K562 (cell line): Measurements from ENCODE around the gene MDP1. TPM values are rescaled to one million over a fixed set of nuclear protein-coding genes. Genes with fewer than 3 reads are reported as not detected.

Experiments used
- ATAC-seq: fragments of 200-7000 bp; cut with Tn5 transposase; 3 replicates; pipeline ENCODE4 v1.9.1; 2020; ENCODE audit warnings: moderate library complexity
- BruUV-seq: library from RNA; stranded (reverse); fragments of 400-500 nt; replicated peaks from 2 replicates; lab custom pipeline; 2021; lab: Mats Ljungman, UMichigan
- CTCF ChIA-PET: fragments of 300-600 bp; formaldehyde crosslinking; extraction: SDS; loops from one replicate; lab custom pipeline; 2021; ENCODE audit warnings: low intra/inter-chr PET ratio; lab: Yijun Ruan, JAX
- POLR2A ChIA-PET: fragments of 300-600, 350-650 bp; sonication (Branson Sonifier 250); formaldehyde crosslinking; extraction: SDS; loops from one replicate; lab custom pipeline; 2021; ENCODE audit warnings: antibody characterized with exemption, inconsistent platforms; lab: Yijun Ruan, JAX
- DNase-seq, 4 experiments: peaks; one replicate each; pipeline versions ENCODE4 v3.0.0 to v3.0.0-alpha.2; 2011 to 2018; ENCODE audit warnings: low spot score in 3 of 4, mixed read lengths in 3 of 4; ENCODE audit errors: extremely low read depth in 1 of 4
- FAIRE-seq: peaks from 2 replicates; lab custom pipeline; 2011; peaks lifted over from hg19 to GRCh38; lab: Jason Lieb, UNC
- H2AFZ ChIP-seq: 2 replicates; pipeline ENCODE4 v1.6.0; 2011; ENCODE audit warnings: low read depth, low read length, control low read depth, inconsistent platforms
- H3K27ac ChIP-seq: fragments of 200-600 bp; 3 replicates; pipeline ENCODE4 v1.8.0; 2011; ENCODE audit warnings: low read depth, mild to moderate bottlenecking, control low read depth, inconsistent platforms, low read length, moderate library complexity, mixed read lengths; ENCODE audit errors: extremely low read depth
- H3K27me3 ChIP-seq, 2 experiments: fragments of 300-600 bp in 1 of 2; 2 replicates in 1 of 2; 3 replicates in 1 of 2; pipeline versions ENCODE4 v1.6.0 to v1.8.0; 2011; ENCODE audit warnings: inconsistent platforms in 2 of 2, low read length in 2 of 2, mild to moderate bottlenecking in 1 of 2, mixed read lengths in 1 of 2, moderate library complexity in 1 of 2; ENCODE audit not compliant: control insufficient read depth in 2 of 2, insufficient read depth in 2 of 2
- H3K36me3 ChIP-seq: fragments of 300-600 bp; 3 replicates; pipeline ENCODE4 v1.8.0; 2011; ENCODE audit warnings: mild to moderate bottlenecking, low read length, inconsistent platforms; ENCODE audit not compliant: control insufficient read depth, insufficient read depth
- H3K4me1 ChIP-seq, 2 experiments: fragments of 200-600 bp in 1 of 2; replicated peaks in 1 of 2; 2 replicates in 1 of 2; 3 replicates in 1 of 2; pipeline versions ENCODE4 v1.5.1 to v1.8.0; 2011; ENCODE audit warnings: inconsistent platforms in 2 of 2, low read length in 2 of 2, mild to moderate bottlenecking in 1 of 2, mixed read lengths in 1 of 2, moderate library complexity in 1 of 2; ENCODE audit not compliant: control insufficient read depth in 2 of 2, insufficient read depth in 2 of 2
- H3K4me2 ChIP-seq: 2 replicates; pipeline ENCODE4 v1.6.1; 2011; ENCODE audit warnings: low read length, control low read depth, inconsistent platforms, mixed read lengths; ENCODE audit not compliant: insufficient read depth
- H3K4me3 ChIP-seq: fragments of 200-600 bp; sonication (generic), shearing (Covaris generic); 2 replicates; pipeline ENCODE4 v1.5.1; 2016; ENCODE audit warnings: control low read depth, inconsistent platforms
- H3K79me2 ChIP-seq: fragments of 200-600 bp; 3 replicates; pipeline ENCODE4 v1.8.0; 2011; ENCODE audit warnings: low read length, inconsistent platforms; ENCODE audit not compliant: control insufficient read depth, insufficient read depth
- H3K9ac ChIP-seq, 2 experiments: 2 replicates each; pipeline versions ENCODE4 v1.6.0 to v1.6.1; 2011; ENCODE audit warnings: low read depth in 2 of 2, low read length in 2 of 2, control low read depth in 1 of 2, inconsistent platforms in 1 of 2, mild to moderate bottlenecking in 1 of 2, mixed read lengths in 1 of 2; ENCODE audit not compliant: insufficient read depth in 1 of 2
- H3K9me1 ChIP-seq: one replicate; pipeline ENCODE4 v1.6.0; 2011; ENCODE audit warnings: inconsistent platforms, mild to moderate bottlenecking, low read length, moderate library complexity; ENCODE audit not compliant: control insufficient read depth, insufficient read depth
- H3K9me3 ChIP-seq: replicated peaks from 2 replicates; pipeline ENCODE4 v1.5.1; 2011; ENCODE audit warnings: low read depth, low read length, inconsistent platforms; ENCODE audit not compliant: control insufficient read depth, insufficient read depth
- H4K20me1 ChIP-seq: replicated peaks from 2 replicates; pipeline ENCODE4 v1.6.1; 2011; ENCODE audit warnings: low read length, inconsistent platforms, mixed read lengths; ENCODE audit not compliant: control insufficient read depth, insufficient read depth
- ASH1L ChIP-seq: fragments of 450-650 bp; IDR thresholded peaks from 2 replicates; pipeline ENCODE4 v1.6.1; 2018; ENCODE audit warnings: borderline replicate concordance, mild to moderate bottlenecking, low read depth; ENCODE audit not compliant: partially characterized antibody
- ELF4 ChIP-seq: fragments of 450-650 bp; formaldehyde crosslinking; IDR thresholded peaks from 2 replicates; pipeline ENCODE4 v1.4.0; 2022; ENCODE audit warnings: missing genetic modification characterization
- NCOA6 ChIP-seq: fragments of 450-650 bp; IDR thresholded peaks from 2 replicates; pipeline ENCODE4 v1.6.1; 2017; ENCODE audit warnings: mild to moderate bottlenecking
- PHB ChIP-seq: fragments of 250-450 bp; sonication (Bioruptor Pico); IDR thresholded peaks from 2 replicates; pipeline ENCODE4 v1.5.0; 2021
- SIX5 ChIP-seq, 2 experiments: IDR thresholded peaks; 2 replicates each; pipeline ENCODE4 v1.6.1; 2011; ENCODE audit warnings: low read length in 2 of 2, borderline replicate concordance in 1 of 2, low read depth in 1 of 2, mild to moderate bottlenecking in 1 of 2, moderate library complexity in 1 of 2; ENCODE audit not compliant: insufficient read depth in 1 of 2
- WGBS: fragments of 100-300 bp; shearing (Covaris generic); methylation state at CpG from one replicate; pipeline ENCODE4 v1.1.6; 2016; ENCODE audit warnings: low coverage, mixed read lengths; ENCODE audit not compliant: insufficient coverage; ENCODE audit errors: missing lambda C conversion rate; 5-methylcytosine and 5-hydroxymethylcytosine counted together
- in situ Hi-C: fragments of 300-500 bp; cut with MboI; formaldehyde crosslinking; loops from 4 replicates; pipeline ENCODE4 v1.15.0; 2018; ENCODE audit warnings: inconsistent platforms, mixed read lengths
- intact Hi-C: fragments of 100-400 bp; cut with micrococcal nuclease; formaldehyde crosslinking; loops from 2 replicates; pipeline ENCODE4 v1.14.2; 2022
- polyA plus RNA-seq, 8 experiments: library from polyadenylated mRNA; depleted of rRNA in 4 of 8; stranded (reverse) in 5 of 8; unstranded in 3 of 8; fragments of >200 nt; fragmentation: Nextera tagmentation in 2 of 8; fragmentation: Illumina TruSeq in 1 of 8; extraction: Ambion mirVana in 2 of 8; extraction: Trizol in 1 of 8; gene quantifications; 2 replicates each; pipeline versions ENCODE4 v1.2.1 to v1.2.3, GENCODE V29; 2011 to 2014; ENCODE audit warnings: inconsistent platforms in 1 of 8, missing spikeins in 1 of 8
- total RNA-seq, 7 experiments: library from RNA; depleted of rRNA in 6 of 7; stranded (reverse); fragments of >200 nt in 6 of 7; fragmentation: Illumina TruSeq in 2 of 7; extraction: Trizol in 2 of 7; gene quantifications; 2 replicates each; pipeline versions ENCODE4 v1.2.1 to v1.2.3, GENCODE V29; 2011 to 2021; ENCODE audit warnings: low replicate concordance in 1 of 7
- TF ChIP-seq, protein P1 (sequence below): fragments of 450-650 bp; IDR thresholded peaks from 2 replicates; pipeline ENCODE4 v1.6.1; 2016; ENCODE audit warnings: mild to moderate bottlenecking, moderate library complexity
- TF ChIP-seq, protein P2 (sequence below): sonication (generic); formaldehyde crosslinking; IDR thresholded peaks from 2 replicates; pipeline ENCODE4 v1.8.0; 2022; ENCODE audit warnings: mild to moderate bottlenecking, missing genetic modification reagents, borderline replicate concordance

The MDP1 gene
- total and polyA plus RNA-seq, 9 of the 15 experiments (the other 6 are each of a cell fraction or from before 2014, with no cell fraction given), result 2.7 to 29.6 (median 11.0) TPM

DNA sequence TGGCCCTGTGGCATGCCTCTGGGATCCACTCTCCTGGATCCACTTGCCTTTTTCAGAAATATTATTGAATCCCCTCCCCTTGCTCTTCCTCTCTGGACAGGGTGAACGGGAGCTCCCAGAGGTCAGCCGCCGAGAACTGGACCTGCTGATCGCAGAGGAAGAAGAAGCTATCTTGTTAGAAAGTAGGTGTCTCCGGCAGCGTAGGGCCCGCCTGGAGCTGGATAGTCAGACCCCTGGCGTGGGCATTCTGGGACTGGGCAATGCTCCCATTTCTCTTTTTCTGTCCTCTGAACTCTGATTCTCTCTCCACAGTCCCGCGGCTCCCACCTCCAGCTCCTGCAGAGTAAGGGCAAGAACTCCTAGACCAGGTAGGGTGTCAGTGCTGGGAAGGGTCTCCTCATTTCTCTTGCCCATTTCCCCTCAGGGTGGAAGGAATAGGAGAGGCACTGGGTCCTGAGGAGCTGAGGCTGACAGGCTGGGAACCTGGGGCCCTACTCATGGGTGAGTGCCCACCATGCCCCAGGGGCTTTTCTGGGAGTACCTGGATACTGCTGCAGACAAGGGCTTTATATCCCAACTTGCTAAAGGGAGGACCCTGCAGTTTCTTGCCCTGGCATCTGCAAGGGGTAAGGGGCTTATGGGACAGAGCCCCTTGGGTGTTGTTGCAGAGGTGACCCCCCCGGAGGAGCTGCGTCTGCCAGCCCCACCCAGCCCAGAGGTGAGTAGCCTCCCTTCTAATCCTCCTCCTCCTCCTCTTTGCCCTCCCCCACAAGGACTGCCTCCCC, 38.6 kb downstream of the MDP1 start:
- DNase-seq (no peak), FAIRE-seq (no peak), ATAC-seq (no peak; the same call in 2 of the 3 replicates)
- Histone ChIP-seq H4K20me1 (no peaks in the 10 kb centered on the region), H3K4me1 (no peaks in the 10 kb centered on the region; a peak in 2 of 5 replicates), H3K36me3 (peaks cover 37% of the 10 kb centered on the region; the same call in 2 of the 3 replicates), H3K27ac (no peak overlapping the region), H3K9me1 (no peaks in the 10 kb centered on the region), H3K9ac (0 out of 4 replicates have a peak overlapping the region, but pooled peaks of 1 of the 2 experiments have one; percentile 31), H3K79me2 (no peaks in the 10 kb centered on the region), H3K9me3 (no peaks in the 10 kb centered on the region), H2AFZ (no peak overlapping the region), H3K27me3 (no peaks in the 10 kb centered on the region), H3K4me2 (no peak overlapping the region), H3K4me3 (no peak overlapping the region)
- ChIA-PET CTCF (no interaction called here), POLR2A (no interaction called here)
- in situ Hi-C loops, result no loop called here
- intact Hi-C loops, result no loop called here
- 73% methylated on average over 11 of the region's 12 CpGs for WGBS
- no TSS peak for BruUV-seq
- TF ChIP-seq ASH1L (no peak), NCOA6 (no peak), SIX5 (IDR thresholded peaks at IDR 0.05; ENCODE audit: borderline replicate concordance in 1 of 2, insufficient read depth in 1 of 2, low read depth in 1 of 2, low read length in 2 of 2) (no peak), ELF4 (CRISPR knock-in tag) (no peak), PHB (CRISPR knock-in tag) (no peak)
- TF ChIP-seq, protein P1, sequence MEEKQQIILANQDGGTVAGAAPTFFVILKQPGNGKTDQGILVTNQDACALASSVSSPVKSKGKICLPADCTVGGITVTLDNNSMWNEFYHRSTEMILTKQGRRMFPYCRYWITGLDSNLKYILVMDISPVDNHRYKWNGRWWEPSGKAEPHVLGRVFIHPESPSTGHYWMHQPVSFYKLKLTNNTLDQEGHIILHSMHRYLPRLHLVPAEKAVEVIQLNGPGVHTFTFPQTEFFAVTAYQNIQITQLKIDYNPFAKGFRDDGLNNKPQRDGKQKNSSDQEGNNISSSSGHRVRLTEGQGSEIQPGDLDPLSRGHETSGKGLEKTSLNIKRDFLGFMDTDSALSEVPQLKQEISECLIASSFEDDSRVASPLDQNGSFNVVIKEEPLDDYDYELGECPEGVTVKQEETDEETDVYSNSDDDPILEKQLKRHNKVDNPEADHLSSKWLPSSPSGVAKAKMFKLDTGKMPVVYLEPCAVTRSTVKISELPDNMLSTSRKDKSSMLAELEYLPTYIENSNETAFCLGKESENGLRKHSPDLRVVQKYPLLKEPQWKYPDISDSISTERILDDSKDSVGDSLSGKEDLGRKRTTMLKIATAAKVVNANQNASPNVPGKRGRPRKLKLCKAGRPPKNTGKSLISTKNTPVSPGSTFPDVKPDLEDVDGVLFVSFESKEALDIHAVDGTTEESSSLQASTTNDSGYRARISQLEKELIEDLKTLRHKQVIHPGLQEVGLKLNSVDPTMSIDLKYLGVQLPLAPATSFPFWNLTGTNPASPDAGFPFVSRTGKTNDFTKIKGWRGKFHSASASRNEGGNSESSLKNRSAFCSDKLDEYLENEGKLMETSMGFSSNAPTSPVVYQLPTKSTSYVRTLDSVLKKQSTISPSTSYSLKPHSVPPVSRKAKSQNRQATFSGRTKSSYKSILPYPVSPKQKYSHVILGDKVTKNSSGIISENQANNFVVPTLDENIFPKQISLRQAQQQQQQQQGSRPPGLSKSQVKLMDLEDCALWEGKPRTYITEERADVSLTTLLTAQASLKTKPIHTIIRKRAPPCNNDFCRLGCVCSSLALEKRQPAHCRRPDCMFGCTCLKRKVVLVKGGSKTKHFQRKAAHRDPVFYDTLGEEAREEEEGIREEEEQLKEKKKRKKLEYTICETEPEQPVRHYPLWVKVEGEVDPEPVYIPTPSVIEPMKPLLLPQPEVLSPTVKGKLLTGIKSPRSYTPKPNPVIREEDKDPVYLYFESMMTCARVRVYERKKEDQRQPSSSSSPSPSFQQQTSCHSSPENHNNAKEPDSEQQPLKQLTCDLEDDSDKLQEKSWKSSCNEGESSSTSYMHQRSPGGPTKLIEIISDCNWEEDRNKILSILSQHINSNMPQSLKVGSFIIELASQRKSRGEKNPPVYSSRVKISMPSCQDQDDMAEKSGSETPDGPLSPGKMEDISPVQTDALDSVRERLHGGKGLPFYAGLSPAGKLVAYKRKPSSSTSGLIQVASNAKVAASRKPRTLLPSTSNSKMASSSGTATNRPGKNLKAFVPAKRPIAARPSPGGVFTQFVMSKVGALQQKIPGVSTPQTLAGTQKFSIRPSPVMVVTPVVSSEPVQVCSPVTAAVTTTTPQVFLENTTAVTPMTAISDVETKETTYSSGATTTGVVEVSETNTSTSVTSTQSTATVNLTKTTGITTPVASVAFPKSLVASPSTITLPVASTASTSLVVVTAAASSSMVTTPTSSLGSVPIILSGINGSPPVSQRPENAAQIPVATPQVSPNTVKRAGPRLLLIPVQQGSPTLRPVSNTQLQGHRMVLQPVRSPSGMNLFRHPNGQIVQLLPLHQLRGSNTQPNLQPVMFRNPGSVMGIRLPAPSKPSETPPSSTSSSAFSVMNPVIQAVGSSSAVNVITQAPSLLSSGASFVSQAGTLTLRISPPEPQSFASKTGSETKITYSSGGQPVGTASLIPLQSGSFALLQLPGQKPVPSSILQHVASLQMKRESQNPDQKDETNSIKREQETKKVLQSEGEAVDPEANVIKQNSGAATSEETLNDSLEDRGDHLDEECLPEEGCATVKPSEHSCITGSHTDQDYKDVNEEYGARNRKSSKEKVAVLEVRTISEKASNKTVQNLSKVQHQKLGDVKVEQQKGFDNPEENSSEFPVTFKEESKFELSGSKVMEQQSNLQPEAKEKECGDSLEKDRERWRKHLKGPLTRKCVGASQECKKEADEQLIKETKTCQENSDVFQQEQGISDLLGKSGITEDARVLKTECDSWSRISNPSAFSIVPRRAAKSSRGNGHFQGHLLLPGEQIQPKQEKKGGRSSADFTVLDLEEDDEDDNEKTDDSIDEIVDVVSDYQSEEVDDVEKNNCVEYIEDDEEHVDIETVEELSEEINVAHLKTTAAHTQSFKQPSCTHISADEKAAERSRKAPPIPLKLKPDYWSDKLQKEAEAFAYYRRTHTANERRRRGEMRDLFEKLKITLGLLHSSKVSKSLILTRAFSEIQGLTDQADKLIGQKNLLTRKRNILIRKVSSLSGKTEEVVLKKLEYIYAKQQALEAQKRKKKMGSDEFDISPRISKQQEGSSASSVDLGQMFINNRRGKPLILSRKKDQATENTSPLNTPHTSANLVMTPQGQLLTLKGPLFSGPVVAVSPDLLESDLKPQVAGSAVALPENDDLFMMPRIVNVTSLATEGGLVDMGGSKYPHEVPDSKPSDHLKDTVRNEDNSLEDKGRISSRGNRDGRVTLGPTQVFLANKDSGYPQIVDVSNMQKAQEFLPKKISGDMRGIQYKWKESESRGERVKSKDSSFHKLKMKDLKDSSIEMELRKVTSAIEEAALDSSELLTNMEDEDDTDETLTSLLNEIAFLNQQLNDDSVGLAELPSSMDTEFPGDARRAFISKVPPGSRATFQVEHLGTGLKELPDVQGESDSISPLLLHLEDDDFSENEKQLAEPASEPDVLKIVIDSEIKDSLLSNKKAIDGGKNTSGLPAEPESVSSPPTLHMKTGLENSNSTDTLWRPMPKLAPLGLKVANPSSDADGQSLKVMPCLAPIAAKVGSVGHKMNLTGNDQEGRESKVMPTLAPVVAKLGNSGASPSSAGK, result no peak
- TF ChIP-seq, protein P2, sequence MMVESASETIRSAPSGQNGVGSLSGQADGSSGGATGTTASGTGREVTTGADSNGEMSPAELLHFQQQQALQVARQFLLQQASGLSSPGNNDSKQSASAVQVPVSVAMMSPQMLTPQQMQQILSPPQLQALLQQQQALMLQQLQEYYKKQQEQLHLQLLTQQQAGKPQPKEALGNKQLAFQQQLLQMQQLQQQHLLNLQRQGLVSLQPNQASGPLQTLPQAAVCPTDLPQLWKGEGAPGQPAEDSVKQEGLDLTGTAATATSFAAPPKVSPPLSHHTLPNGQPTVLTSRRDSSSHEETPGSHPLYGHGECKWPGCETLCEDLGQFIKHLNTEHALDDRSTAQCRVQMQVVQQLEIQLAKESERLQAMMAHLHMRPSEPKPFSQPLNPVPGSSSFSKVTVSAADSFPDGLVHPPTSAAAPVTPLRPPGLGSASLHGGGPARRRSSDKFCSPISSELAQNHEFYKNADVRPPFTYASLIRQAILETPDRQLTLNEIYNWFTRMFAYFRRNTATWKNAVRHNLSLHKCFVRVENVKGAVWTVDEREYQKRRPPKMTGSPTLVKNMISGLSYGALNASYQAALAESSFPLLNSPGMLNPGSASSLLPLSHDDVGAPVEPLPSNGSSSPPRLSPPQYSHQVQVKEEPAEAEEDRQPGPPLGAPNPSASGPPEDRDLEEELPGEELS, result no peak
